Activated CD8-positive, alpha-beta T cell treated with anti-CD3 and anti-CD28 coated beads for 36 hours (primary cell): ENCODE measurements around the gene PMS2. TPM values are rescaled to one million over a fixed set of nuclear protein-coding genes. Genes with fewer than 3 reads are reported as not detected.
"Not testable (repeated sequence)": the region's sequence is repeated elsewhere in the genome, so short reads cannot be mapped to it uniquely, and the experiment has no call there.

ENCODE experiments used
- ATAC-seq: fragments of 200-7000 bp; cut with Tn5 transposase; one replicate; pipeline ENCODE4 v1.10.0; 2021; ENCODE audit warnings: mild to moderate bottlenecking, moderate library complexity
- CTCF ChIA-PET: fragments of 350-600 bp; sonication (Branson Sonifier 250); formaldehyde crosslinking; loops from one replicate; lab custom pipeline; 2021; ENCODE audit warnings: antibody characterized with exemption; lab: Charles Lee
- POLR2A ChIA-PET: fragments of 350-600 bp; sonication (Branson Sonifier 250); formaldehyde crosslinking; loops from one replicate; lab custom pipeline; 2021; ENCODE audit warnings: antibody characterized with exemption; lab: Charles Lee
- DNase-seq: peaks from one replicate; pipeline ENCODE4 v3.0.0-alpha.2; 2020
- H3K27ac Mint-ChIP-seq: one replicate; pipeline ENCODE4 v1.8.0; 2021; ENCODE audit warnings: mild to moderate bottlenecking, mixed read lengths
- H3K27me3 Mint-ChIP-seq: one replicate; pipeline ENCODE4 v1.8.0; 2021; ENCODE audit warnings: mixed read lengths
- H3K36me3 Mint-ChIP-seq: one replicate; pipeline ENCODE4 v1.8.0; 2021; ENCODE audit warnings: low read depth, mixed read lengths
- H3K4me1 Mint-ChIP-seq: one replicate; pipeline ENCODE4 v1.8.0; 2021; ENCODE audit warnings: low read depth, mixed read lengths
- H3K4me3 Mint-ChIP-seq: one replicate; pipeline ENCODE4 v1.8.0; 2021; ENCODE audit warnings: mild to moderate bottlenecking, moderate library complexity, mixed read lengths
- H3K9me3 Mint-ChIP-seq: one replicate; pipeline ENCODE4 v1.8.0; 2021; ENCODE audit warnings: mixed read lengths
- CTCF ChIP-seq: fragments of 200-600 bp; IDR thresholded peaks from one replicate; pipeline ENCODE4 v1.8.0; 2022; ENCODE audit warnings: antibody characterized with exemption, mild to moderate bottlenecking
- intact Hi-C: fragments of 100-400 bp; cut with micrococcal nuclease; formaldehyde crosslinking; loops from one replicate; pipeline ENCODE4 v1.10.0; 2022
- total RNA-seq, 2 experiments: library from RNA; stranded (reverse); gene quantifications; one replicate each; pipeline ENCODE4 v1.2.3, GENCODE V29; 2021

The PMS2 gene, protein sequence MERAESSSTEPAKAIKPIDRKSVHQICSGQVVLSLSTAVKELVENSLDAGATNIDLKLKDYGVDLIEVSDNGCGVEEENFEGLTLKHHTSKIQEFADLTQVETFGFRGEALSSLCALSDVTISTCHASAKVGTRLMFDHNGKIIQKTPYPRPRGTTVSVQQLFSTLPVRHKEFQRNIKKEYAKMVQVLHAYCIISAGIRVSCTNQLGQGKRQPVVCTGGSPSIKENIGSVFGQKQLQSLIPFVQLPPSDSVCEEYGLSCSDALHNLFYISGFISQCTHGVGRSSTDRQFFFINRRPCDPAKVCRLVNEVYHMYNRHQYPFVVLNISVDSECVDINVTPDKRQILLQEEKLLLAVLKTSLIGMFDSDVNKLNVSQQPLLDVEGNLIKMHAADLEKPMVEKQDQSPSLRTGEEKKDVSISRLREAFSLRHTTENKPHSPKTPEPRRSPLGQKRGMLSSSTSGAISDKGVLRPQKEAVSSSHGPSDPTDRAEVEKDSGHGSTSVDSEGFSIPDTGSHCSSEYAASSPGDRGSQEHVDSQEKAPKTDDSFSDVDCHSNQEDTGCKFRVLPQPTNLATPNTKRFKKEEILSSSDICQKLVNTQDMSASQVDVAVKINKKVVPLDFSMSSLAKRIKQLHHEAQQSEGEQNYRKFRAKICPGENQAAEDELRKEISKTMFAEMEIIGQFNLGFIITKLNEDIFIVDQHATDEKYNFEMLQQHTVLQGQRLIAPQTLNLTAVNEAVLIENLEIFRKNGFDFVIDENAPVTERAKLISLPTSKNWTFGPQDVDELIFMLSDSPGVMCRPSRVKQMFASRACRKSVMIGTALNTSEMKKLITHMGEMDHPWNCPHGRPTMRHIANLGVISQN
- 10 to 100 TPM; 20.5 to 22.8 TPM for total RNA-seq

DNA sequence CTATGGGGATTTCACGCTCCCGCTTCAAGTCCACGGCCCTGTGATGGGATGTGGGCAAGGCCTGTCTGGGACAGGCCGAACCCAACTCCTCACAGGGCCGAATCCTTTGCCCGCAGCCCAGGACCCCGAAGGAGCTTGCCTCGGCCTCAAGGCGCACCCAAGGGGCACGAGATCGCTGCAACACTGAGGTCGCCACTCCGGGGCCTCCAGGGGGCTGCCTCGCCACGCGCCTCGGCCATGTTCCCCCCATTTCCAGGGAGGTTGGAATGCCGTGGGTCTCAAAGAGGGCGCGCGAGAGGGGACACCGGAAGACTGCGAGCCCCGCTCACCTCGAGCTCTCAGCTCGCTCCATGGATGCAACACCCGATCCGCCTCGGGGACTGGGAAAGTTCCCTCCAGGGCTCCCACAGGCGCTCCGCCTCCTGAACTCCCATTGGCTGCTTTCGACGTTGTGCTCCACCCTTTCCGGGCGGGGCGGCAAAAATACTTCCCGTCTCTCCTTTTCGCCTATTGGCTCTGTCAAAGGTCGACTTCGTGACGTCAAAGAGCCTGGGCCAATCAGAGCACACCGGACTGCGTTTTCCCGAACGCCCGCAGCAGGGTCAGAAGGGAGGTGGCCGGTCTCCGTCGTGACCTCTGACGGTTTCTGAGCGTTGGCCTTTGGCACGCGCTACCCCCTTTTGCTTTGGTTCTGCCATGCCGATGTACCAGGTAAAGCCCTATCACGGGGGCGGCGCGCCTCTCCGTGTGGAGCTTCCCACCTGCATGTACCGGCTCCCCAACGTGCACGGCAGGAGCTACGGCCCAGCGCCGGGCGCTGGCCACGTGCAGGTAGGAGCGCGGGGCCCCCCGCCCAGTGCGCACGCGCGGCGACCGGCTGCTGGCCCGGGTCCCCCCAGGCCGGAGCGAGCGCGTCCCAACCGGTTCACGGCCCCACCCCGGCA is at the start of gene PMS2, which contains the start of gene AIMP2:
Gene PMS2 (minus strand): TSS at position 382 of the 944 bp plus-strand sequence. CDS start 30 bp downstream, at position 352.
Gene AIMP2 (plus strand): TSS at position 605 of the 944 bp plus-strand sequence. CDS start 92 bp downstream, at position 697.
- intact Hi-C loops: no loop called here
- DNase-seq (peak; percentile 99), ATAC-seq (peak; percentile 92)
- Mint-ChIP-seq H3K4me1 (peaks cover 42% of the 10 kb centered on the region), H3K9me3 (no peaks in the 10 kb centered on the region), H3K4me3 (peak within 1 kb of the TSS; percentile 88), H3K36me3 (peaks cover 31% of the 10 kb centered on the region), H3K27ac (peak within 1 kb of the TSS; percentile 91), H3K27me3 (no peaks in the 10 kb centered on the region)
- TF ChIP-seq CTCF: no peak
- ChIA-PET CTCF (interaction anchor here (0.7 to 1.4 kb wide), 3 partner anchors 12 to 153 kb away, joined by 3 to 4 read pairs (median 3); no protein-coding TSS in a partner anchor), POLR2A (interaction anchor here (0.6 to 1.6 kb wide), 7 partner anchors 8 to 121 kb away, joined by 3 to 7 read pairs (median 4); no protein-coding TSS in a partner anchor)

DNA sequence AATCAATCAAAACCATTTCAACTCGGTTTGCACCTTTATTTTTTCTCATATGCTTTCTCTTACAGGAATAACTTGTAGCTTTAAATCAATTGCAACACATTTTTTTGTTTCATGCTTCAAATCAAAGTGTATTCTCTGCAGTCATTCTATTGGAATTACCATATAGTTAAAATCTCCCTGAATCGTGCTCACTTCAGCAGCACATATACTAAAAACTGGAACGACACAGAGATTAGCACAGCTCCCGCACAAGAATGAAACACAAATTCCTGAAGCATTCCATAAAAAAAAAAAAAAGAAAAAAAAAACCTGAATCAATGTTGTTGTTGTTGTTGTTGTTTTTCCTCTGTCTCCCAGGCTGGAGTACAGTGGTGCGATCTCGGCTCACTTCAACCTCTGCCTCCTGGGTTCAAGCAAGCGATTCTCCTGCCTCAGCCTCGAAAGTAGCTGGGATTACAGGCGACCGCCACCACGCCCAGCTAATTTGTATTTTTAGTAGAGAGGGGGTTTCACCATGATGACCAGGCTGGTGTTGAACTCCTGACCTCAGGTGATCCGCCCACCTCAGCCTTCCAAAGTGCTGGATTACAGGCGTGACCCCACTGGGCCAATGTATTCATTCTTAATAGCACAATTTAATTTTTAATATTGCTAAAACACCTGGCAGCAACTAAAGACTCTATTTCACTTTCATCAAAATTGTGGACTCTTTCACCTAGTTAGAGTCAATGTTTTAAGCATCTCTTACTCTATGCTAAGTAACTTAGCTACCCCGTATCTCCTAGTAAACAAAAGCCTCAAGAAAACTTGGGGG is 48.7 kb upstream of the PMS2 start:
- ATAC-seq (no peak), DNase-seq (peak; percentile 20)
- H3K4me1 Mint-ChIP-seq: peaks cover 21% of the 10 kb centered on the region
- H3K9me3 Mint-ChIP-seq: no peaks in the 10 kb centered on the region
- peak overlapping the region; percentile 52 for H3K27ac Mint-ChIP-seq
- H3K27me3 Mint-ChIP-seq: no peaks in the 10 kb centered on the region
- H3K36me3 Mint-ChIP-seq: peaks cover 14% of the 10 kb centered on the region
- POLR2A ChIA-PET: interaction anchor here (0.8 to 1.1 kb wide), 2 partner anchors 9 to 53 kb away, joined by 3 read pairs; no protein-coding TSS in a partner anchor
- CTCF ChIA-PET: interaction anchor here (1.1 kb wide), 2 partner anchors 60 to 266 kb away, joined by 3 read pairs; no protein-coding TSS in a partner anchor
- TF ChIP-seq CTCF: no peak
- intact Hi-C loops: no loop called here
- peak overlapping the region; percentile 87 for H3K4me3 Mint-ChIP-seq

GRCh38 chr7:6056616-6057015 is 47.8 kb upstream of the PMS2 start:
- Mint-ChIP-seq H3K27me3 (no peaks in the 10 kb centered on the region), H3K4me1 (peaks cover 21% of the 10 kb centered on the region), H3K27ac (no peak overlapping the region), H3K9me3 (no peaks in the 10 kb centered on the region), H3K4me3 (no peak overlapping the region), H3K36me3 (peaks cover 15% of the 10 kb centered on the region)
- POLR2A ChIA-PET: interaction anchor here (0.8 to 1.1 kb wide), 2 partner anchors 8 to 52 kb away, joined by 3 read pairs; no protein-coding TSS in a partner anchor
- intact Hi-C loops: no loop called here
- ATAC-seq: no peak
- DNase-seq: no peak
- CTCF ChIA-PET: interaction anchor here (1.0 to 1.1 kb wide), 2 partner anchors 50 to 59 kb away, joined by 3 read pairs; no protein-coding TSS in a partner anchor
- TF ChIP-seq CTCF: no peak

- H3K4me1 Mint-ChIP-seq, CTCF ChIA-PET, H3K27me3 Mint-ChIP-seq, intact Hi-C loops, DNase-seq, H3K4me3 Mint-ChIP-seq, POLR2A ChIA-PET, H3K9me3 Mint-ChIP-seq, H3K27ac Mint-ChIP-seq, ATAC-seq: not testable (repeated sequence)
- peaks cover 17% of the 10 kb centered on the region for H3K36me3 Mint-ChIP-seq
Observed at GRCh38 chr7:6051185-6051584, 42.3 kb upstream of the PMS2 start.
